RWPE2 (cell line): ENCODE data around the gene SQOR.

Source experiments
- ATAC-seq: fragments of 200-7000 bp; cut with Tn5 transposase; 3 replicates; pipeline ENCODE4 v1.9.1; 2021; ENCODE audit warnings: low read depth
- DNase-seq: peaks from one replicate; pipeline ENCODE4 v3.0.0-alpha.2; 2020; ENCODE audit warnings: low spot score
- H3K27ac ChIP-seq: fragments of 450-650 bp; 2 replicates; pipeline ENCODE4 v1.5.1; 2017; ENCODE audit warnings: mild to moderate bottlenecking; ENCODE audit not compliant: poor library complexity, severe bottlenecking
- H3K27me3 ChIP-seq: fragments of 250-450 bp; sonication (Bioruptor Pico); 2 replicates; pipeline ENCODE4 v1.5.1; 2021; ENCODE audit warnings: mild to moderate bottlenecking, moderate library complexity; ENCODE audit not compliant: insufficient read depth, poor library complexity, severe bottlenecking
- H3K36me3 ChIP-seq: fragments of 250-450 bp; sonication (Bioruptor Pico); 2 replicates; pipeline ENCODE4 v1.5.1; 2020; ENCODE audit warnings: low read depth, mild to moderate bottlenecking, moderate library complexity
- H3K4me1 ChIP-seq: fragments of 250-450 bp; sonication (Bioruptor Pico); 2 replicates; pipeline ENCODE4 v1.5.1; 2021; ENCODE audit warnings: mild to moderate bottlenecking, moderate library complexity; ENCODE audit not compliant: insufficient read depth, poor library complexity, severe bottlenecking
- H3K4me3 ChIP-seq: fragments of 250-450 bp; sonication (Bioruptor Pico); 2 replicates; pipeline ENCODE4 v1.5.1; 2021; ENCODE audit warnings: mild to moderate bottlenecking, moderate library complexity; ENCODE audit not compliant: severe bottlenecking
- H3K9me3 ChIP-seq: fragments of 250-450 bp; sonication (Bioruptor Pico); 2 replicates; pipeline ENCODE4 v1.5.1; 2021; ENCODE audit warnings: mild to moderate bottlenecking, moderate library complexity; ENCODE audit not compliant: severe bottlenecking
- CTCF ChIP-seq: fragments of 450-650 bp; IDR thresholded peaks from one replicate; pipeline ENCODE4 v1.5.1; 2017; ENCODE audit warnings: mild to moderate bottlenecking, moderate library complexity; ENCODE audit not compliant: poor library complexity, severe bottlenecking

SQOR gene

GRCh38 chr15:45668386-45668785 lies 33.6 kb downstream of the SQOR start:
- Histone ChIP-seq H3K27me3 (no peaks in the 10 kb centered on the region), H3K4me1 (no peaks in the 10 kb centered on the region), H3K9me3 (no peaks in the 10 kb centered on the region), H3K36me3 (peaks cover 85% of the 10 kb centered on the region), H3K4me3 (no peak overlapping the region), H3K27ac (no peak overlapping the region)
- DNase-seq (no peak), ATAC-seq (no peak)
- TF ChIP-seq CTCF: no peak

- ATAC-seq (no peak), DNase-seq (no peak)
- Histone ChIP-seq H3K4me3 (no peak overlapping the region), H3K27ac (no peak overlapping the region), H3K9me3 (no peaks in the 10 kb centered on the region), H3K27me3 (no peaks in the 10 kb centered on the region), H3K36me3 (peaks cover 87% of the 10 kb centered on the region), H3K4me1 (no peaks in the 10 kb centered on the region)
- TF ChIP-seq CTCF: no peak
Measured at GRCh38 chr15:45669422-45669821, 34.6 kb downstream of the SQOR start.

GRCh38 chr15:45670091-45670490 lies 35.3 kb downstream of the SQOR start:
- Histone ChIP-seq H3K27me3 (no peaks in the 10 kb centered on the region), H3K4me1 (no peaks in the 10 kb centered on the region), H3K27ac (no peak overlapping the region), H3K4me3 (no peak overlapping the region), H3K36me3 (peaks cover 89% of the 10 kb centered on the region), H3K9me3 (no peaks in the 10 kb centered on the region)
- no peak for TF ChIP-seq CTCF
- DNase-seq: no peak
- no peak for ATAC-seq

- H3K27me3 ChIP-seq: no peaks in the 10 kb centered on the region
- no peak for DNase-seq
- H3K4me3 ChIP-seq: no peak overlapping the region
- H3K4me1 ChIP-seq: no peaks in the 10 kb centered on the region
- no peak overlapping the region for H3K27ac ChIP-seq
- no peak for ATAC-seq
- H3K9me3 ChIP-seq: no peaks in the 10 kb centered on the region
- TF ChIP-seq CTCF: no peak
- peaks cover 88% of the 10 kb centered on the region for H3K36me3 ChIP-seq
Measured at GRCh38 chr15:45670511-45670910, 35.7 kb downstream of the SQOR start.

GRCh38 chr15:45674677-45675076 lies 39.8 kb downstream of the SQOR start:
- Histone ChIP-seq H3K4me3 (no peak overlapping the region), H3K27ac (no peak overlapping the region), H3K36me3 (peaks cover 98% of the 10 kb centered on the region), H3K9me3 (no peaks in the 10 kb centered on the region), H3K27me3 (no peaks in the 10 kb centered on the region), H3K4me1 (no peaks in the 10 kb centered on the region)
- TF ChIP-seq CTCF: no peak
- no peak for DNase-seq
- ATAC-seq: no peak
